ENCODE data around the gene TMEM141. TPM values are rescaled to one million over a fixed set of nuclear protein-coding genes. Genes with fewer than 3 reads are reported as not detected.

Gene TMEM141
- total and polyA plus RNA-seq, 10 of the 15 experiments (the other 5 are each of a cell fraction or from before 2014, with no cell fraction given): 7.8 to 48.6 (median 34.4) TPM

- DNase-seq (ENCODE audit: low read depth, low spot score) (no peak), FAIRE-seq (no peak), ATAC-seq (no peak; the same call in 2 of the 3 replicates)
- Histone ChIP-seq H4K20me1 (ENCODE audit: control insufficient read depth, insufficient read depth) (no peaks in the 10 kb centered on the region), H3K4me3 (no peak overlapping the region), H3K4me1 (ENCODE audit: control insufficient read depth, insufficient read depth, low read length) (no peaks in the 10 kb centered on the region), H3K9ac (ENCODE audit: control insufficient read depth, insufficient read depth, low read length) (no peak overlapping the region), H3K79me2 (ENCODE audit: control insufficient read depth, insufficient read depth, low read length) (no peaks in the 10 kb centered on the region), H3K4me2 (ENCODE audit: control insufficient read depth, insufficient read depth) (no peak overlapping the region), H3K27me3 (replicated peaks in 1 of 2; ENCODE audit: control insufficient read depth in 2 of 2, insufficient read depth in 2 of 2, low read length in 1 of 2) (no peaks in the 10 kb centered on the region; a peak in 1 of 4 replicates), H2AFZ (ENCODE audit: control insufficient read depth, low read depth, low read length) (no peak overlapping the region), H3K9me3 (replicated peaks; ENCODE audit: control insufficient read depth, insufficient read depth, low read length) (peaks cover 22% of the 10 kb centered on the region), H3K27ac (ENCODE audit: control insufficient read depth, insufficient read depth) (no peak overlapping the region), H3K36me3 (ENCODE audit: control insufficient read depth in 2 of 2, insufficient read depth in 2 of 2, low read length in 1 of 2) (no peaks in the 10 kb centered on the region)
- in situ Hi-C loops (cut with MboI): no loop called here
- ChIA-PET POLR2A (interaction anchor here (1.0 kb wide), 1 partner anchor 30 kb away, joined by 3 read pairs; no protein-coding TSS in a partner anchor), RAD21 (ENCODE audit: unreplicated experiment) (no interaction called here), CTCF (interaction anchor here (1.0 kb wide), 1 partner anchor 19 kb away, joined by 5 read pairs; no protein-coding TSS in a partner anchor), SMC1A (ENCODE audit: uncharacterized antibody, unreplicated experiment) (no interaction called here)
- WGBS (ENCODE audit: insufficient coverage, insufficient replicate concordance, low lambda C conversion rate, missing lambda C conversion rate): 44% methylated on average over 21 of the region's 21 CpGs
- intact Hi-C loops (cut with micrococcal nuclease; ENCODE audit: unreplicated experiment): no loop called here
- TF ChIP-seq NR2F1 (conservative IDR thresholded peaks at IDR 0.05): no peak
- TF ChIP-seq BMI1 (IDR thresholded peaks at IDR 0.05; ENCODE audit: borderline replicate concordance): no peak
- no peak for TF ChIP-seq SMARCA5 (IDR thresholded peaks at IDR 0.05)
- no peak for TF ChIP-seq ZSCAN29 (IDR thresholded peaks at IDR 0.05)
- no peak for TF ChIP-seq NFIC (IDR thresholded peaks at IDR 0.05; ENCODE audit: low read depth, low read length)
- no peak for TF ChIP-seq POLR2AphosphoS2 (IDR thresholded peaks at IDR 0.05; ENCODE audit: low read depth, low read length)
- no peak for TF ChIP-seq RB1 (IDR thresholded peaks at IDR 0.05; ENCODE audit: borderline replicate concordance)
- TF ChIP-seq EP300 (IDR thresholded peaks at IDR 0.05; ENCODE audit: borderline replicate concordance in 1 of 2, control insufficient read depth in 1 of 2, low read depth in 2 of 2, low read length in 2 of 2): no peak
- TF ChIP-seq EZH2 (IDR thresholded peaks at IDR 0.05; ENCODE audit: borderline replicate concordance, control insufficient read depth, low read depth, low read length): no peak
- no peak for TF ChIP-seq EED (IDR thresholded peaks at IDR 0.05; ENCODE audit: low read depth)
- TF ChIP-seq TCF3 (IDR thresholded peaks at IDR 0.05; ENCODE audit: borderline replicate concordance, insufficient read depth, low read depth, low read length): no peak
- no peak for TF ChIP-seq PAX8 (IDR thresholded peaks at IDR 0.05)
- no TSS peak for BruUV-seq (replicated peaks)
Observed at GRCh38 chr9:136748666-136749611, 42.2 kb upstream of the TMEM141 start.
